T follicular helper cell (primary cell): Measurements from ENCODE around the gene PROSER1.
"Not testable (repeated sequence)": the region's sequence is repeated elsewhere in the genome, so short reads cannot be mapped to it uniquely, and the experiment has no call there.

Source experiments
- DNase-seq: peaks from one replicate; pipeline ENCODE4 v3.0.0-alpha.2; 2020; ENCODE audit warnings: low read depth

Gene PROSER1

DNA sequence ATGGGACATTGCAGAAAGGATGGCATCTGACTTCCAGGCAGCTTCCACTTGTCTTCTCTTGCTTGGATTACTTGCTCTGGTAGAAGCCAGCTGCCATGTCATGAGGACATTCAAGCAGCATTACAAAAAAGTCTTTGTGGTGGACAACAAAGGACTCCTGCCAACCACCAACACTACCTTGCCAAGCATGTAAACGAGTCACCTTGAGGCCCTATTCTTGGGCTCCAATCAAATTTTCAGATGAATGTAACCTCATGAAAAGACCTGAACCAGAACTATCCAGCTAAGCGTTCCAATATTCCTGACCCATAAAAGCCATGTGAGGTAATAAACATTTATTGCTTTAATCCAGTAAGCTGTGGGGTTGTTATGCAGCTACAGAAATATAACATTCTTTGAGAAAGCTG, 12.5 kb downstream of the PROSER1 start:
- no peak for DNase-seq

DNA sequence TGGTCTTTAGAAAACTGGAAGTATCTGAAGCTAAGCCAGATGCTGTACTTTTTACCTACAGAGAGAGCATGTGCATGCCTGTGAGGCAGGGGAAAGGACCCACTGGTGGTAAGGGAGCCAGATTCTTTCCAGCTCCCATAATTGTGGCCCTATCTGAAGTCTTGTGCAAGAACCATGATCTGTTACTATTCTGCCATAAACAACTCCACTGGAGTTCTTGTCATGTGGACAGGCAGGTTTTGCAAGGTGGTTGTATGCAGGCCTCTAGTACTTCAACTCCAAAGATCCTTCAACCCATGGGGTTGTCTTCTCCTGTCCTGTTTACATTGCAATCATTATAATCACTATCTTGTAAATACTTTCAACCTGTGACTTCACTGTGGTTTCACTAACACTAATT, 14.1 kb downstream of the PROSER1 start:
- no peak for DNase-seq

DNA sequence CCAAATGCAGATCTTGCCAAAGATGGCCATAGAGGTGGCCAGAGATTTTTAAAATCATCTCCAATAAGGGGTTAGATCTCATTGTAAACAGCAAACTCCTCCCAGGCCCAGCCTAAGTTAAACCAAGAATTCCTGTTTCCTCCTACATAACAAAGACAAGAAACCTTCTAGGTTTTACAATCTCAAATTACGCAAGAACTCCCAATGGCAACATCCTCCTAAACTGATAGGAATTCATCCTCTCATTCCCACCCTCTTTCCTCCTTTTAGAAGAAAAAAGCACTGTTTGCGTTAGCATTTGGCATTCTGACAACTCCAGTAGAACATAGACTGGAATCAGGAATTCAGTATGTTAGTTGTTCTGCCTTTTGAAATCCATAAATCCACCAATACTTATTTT, 14.6 kb downstream of the PROSER1 start:
- no peak for DNase-seq

DNA sequence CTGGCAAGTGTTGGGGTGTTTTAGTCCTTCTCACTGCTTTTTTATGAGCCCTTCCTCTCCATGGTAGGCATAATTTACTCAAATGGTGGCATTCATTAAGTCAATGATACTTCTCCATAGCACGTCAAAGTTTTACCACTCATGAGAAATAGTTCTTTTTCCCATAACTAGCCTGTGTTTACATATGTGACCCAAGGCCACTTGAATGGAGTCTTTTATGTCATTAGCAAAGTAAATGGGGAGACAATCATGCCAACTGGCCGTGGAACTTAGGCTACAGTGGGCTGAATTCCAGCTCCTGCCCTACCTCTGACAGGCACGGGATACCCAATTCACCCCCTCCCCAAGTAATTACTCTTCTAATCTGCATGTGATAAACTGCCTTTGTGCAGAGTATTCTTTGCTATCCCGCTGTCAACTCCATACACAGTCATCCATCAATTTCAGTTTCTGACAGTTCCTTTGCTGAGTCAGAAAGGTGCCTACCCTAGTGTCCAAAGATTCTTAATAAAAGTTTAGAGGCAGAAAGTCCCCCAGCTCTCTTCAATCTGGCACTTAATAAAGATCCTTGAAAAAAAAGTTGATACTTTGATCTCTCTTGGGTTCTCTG, 16.9 kb downstream of the PROSER1 start:
- DNase-seq: no peak

DNA sequence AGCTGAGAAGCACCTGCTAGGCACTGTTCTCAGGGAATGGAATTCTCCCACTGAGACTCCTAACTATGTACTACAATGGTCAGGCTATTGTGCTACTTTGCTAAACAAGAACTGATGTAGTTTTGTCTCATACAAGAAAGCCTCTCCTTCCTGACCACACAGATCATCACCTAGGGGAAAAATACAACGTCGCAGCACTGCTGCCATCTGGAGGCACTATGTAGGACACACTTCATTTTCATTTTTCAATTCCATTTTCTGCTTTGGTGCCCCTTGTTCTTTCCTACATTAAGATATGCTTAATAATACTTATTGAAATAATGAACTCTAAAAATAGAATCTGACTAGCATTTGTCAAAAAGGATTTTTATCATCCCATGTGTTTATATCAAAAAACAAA, 21.1 kb downstream of the PROSER1 start:
- no peak for DNase-seq

DNA sequence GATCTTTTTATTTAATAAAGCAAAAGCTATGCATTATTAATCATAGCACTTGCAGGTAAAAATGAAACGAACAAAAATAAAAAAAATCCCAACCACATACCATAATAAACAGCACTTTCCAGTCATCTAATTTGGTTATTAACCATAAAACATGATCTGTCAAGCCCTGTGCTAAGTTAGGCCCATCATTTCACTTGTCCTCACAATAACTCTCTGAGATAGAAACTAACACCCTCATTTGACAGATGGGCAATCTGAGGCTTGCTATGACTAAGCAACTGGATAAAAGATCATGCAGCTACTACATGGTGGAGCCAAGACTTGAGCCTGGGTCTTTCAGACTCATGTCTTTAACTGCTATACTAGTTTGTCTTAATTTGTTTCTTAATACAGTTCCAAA, 21.8 kb downstream of the PROSER1 start:
- DNase-seq: no peak

DNA sequence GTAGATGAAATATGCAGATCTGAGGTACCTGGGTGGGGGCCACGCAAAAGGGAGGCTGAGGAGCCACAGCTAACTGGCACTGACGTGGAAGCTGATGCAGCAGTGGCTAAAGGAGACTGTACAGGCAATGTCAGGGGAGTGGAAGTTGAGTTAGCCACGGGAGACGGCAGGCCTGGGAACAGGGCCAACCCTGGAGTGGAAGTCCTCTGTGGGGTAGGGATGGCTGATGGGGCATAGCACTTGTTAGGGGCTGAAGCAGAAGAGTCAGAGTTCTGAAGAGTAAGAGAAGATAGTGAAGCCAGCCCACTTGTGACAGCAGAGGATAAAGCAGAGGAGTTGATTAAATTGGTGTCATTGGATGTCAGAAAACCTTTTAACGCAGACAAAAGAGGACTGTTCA, 24.4 kb downstream of the PROSER1 start:
- DNase-seq: no peak

DNA sequence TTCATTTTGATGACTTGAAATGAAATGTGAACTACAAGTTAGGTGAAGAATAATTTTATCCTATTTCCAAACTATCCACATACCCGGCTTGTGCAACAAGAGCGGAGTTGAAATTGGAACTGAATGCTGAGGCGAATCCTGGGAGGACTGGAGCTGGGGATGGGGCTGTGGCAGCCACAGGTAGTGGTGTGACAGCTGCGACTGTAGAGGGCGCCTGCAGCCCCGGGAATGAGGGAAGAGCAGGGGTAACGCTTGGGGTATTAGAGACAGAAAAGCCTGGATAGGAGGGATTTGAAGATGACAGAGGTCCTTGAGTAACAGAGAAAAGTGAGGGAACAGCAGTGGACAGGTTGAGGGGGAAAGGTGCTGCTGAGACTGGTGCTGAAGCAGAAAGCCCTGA, 25.3 kb downstream of the PROSER1 start:
- DNase-seq: no peak

DNA sequence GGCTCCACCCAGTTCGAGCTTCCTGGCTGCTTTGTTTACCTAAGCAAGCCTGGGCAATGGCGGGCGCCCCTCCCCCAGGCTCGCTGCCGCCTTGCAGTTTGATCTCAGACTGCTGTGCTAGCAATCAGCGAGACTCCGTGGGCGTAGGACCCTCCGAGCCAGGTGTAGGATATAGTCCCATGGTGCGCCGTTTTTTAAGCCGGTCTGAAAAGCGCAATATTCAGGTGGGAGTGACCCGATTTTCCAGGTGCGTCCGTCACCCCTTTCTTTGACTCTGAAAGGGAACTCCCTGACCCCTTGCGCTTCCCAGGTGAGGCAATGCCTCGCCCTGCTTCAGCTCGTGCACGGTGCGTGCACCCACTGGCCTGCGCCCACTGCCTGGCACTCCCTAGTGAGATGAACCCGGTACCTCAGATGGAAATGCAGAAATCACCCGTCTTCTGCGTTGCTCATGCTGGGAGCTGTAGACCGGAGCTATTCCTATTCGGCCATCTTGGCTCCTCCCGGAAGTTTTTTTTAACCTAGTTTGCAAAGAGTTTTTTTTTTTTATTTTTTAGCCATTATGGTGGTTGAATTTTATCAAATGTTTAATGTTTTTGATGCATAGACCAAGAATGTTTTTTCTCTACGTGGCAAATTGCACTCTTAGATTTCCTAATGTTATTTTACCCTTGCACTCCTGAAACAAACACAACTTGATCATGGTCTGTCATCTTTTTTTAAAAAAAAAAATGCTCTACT, 31.3 kb downstream of the PROSER1 start:
- not testable (repeated sequence) for DNase-seq

DNA sequence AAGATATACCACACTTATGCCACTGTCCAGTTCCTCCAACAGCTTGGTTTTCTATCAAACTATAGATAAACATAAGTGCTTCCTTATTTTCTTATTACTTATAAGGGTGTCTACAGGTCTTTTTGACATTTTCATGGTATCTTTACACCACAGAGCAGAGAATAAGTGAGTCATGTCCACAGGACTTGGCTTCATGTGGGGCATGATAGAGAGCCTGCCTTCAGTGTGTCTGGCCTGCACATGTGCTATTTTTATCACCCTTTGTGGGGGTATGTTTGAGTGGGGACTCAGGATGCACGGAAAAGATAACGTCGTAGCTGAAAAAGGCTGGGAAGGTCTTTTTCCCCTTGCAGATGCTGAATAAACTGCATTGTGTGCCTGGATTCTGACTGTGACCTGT, 39.1 kb downstream of the PROSER1 start:
- no peak for DNase-seq

DNA sequence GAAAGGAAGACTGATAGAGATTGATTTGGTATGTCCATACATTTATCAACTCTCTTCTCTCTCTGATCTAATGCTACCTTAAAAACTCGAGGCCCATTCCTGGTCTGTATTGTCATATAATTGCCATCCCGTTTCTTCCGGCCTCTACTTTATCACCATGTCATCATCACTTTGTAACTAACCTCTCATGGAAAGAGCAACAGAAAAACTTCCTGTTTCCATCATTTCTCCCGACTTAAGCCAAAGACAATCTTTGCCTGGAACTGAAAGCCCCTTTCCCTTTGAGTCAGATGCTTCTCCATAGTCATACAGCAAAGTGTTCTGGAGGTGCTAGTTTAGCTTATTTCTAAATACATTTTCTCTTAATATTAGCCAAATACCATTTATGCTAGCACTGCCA, 44.5 kb downstream of the PROSER1 start:
- no peak for DNase-seq

DNA sequence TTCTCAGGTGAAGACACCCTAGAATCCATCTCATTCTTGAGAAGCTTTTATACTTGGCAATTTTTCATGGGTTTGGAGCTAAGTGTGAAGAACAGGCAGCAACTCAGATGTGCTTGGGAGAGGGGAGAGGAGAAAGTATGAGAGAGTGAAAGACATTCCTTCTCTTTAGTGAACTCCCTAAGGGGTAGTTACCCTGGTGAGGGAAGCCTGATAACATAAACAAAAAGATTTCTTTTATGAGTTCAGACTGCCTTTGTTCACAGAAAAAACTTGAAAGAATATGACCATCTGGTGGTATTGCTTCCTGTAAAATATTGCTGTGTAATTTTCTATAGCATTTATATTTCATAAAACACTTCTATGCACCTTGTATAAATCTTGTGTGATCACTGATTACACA, 47.2 kb downstream of the PROSER1 start, which contains the start of gene STOML3:
TSS of gene STOML3 (minus strand) at position 139 of the 400 bp plus-strand sequence. CDS start at position 29, 110 bp downstream.
- DNase-seq: no peak

DNA sequence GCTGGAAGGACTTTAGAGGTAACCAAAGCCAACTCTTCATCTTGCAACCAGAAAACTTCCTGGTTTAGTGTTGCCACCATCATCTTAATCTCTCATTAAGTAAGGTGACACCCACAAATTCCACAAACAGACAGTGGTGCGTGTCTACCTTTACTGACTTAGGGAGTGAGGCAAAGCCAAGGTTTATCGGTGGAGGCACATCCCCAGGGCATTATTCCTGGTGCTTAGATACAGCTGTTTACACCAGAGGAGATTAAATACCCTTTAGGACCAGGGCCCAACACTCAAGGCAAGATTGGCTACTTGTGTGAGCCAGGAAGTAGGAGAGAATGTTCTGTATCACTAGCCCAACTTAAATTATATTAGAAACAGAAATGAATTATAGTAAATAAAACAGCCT, 56.8 kb downstream of the PROSER1 start:
- no peak for DNase-seq

DNA sequence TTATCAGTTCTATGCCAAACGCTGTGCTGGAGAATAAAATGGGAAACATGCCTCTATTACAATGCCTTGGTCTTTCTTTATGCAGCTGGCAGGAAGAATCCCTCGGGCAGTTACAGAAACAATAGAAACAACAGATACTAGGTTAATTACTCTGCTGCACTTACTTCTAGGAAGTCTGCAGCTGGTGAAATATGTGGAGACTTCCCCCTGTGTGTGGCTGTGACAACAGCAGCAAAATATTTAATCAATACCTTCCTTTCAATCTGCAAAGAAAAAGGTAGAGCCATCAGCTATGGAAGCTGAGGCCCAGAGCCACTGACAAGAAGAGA, 57.2 kb downstream of the PROSER1 start:
- DNase-seq: no peak

DNA sequence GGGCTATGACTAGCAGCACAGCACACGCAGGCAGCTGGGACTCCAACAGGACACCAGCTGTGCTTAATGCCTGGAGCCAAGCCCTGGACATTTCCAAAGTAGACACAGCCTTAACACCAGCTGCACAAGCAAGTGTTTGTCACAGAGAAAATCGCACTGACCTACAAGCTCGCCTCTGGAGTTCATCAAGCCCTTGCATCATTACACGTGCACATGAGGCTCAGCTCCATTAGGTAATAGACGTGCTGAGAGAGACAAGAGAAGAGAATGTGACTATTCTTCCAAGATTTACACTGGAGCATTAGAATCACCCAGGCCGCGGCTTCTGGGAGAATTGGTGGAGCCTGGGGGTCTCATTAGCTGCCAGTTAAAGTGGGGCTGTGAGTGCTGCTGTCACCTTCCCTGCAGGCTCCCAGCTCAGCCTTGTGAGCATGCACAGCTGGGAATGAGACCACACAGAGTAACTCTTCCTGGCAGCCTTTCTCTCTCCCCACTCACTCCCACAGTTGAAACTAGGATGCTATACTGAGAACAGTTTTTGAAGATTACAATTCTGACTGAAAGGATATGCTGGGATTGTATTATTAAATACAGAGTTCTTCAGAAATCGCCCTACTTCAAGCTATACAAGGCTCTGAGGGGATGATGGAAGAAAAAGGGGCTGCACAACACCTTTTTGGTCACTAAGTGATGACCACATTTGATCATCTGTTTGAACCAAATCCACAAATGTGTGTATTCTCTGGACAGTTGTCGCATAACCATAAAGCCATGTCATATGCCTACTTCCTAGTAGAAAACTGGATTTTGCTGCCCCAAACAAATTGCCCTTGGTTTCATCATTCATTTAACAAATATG, 57.8 kb downstream of the PROSER1 start:
- DNase-seq: no peak

DNA sequence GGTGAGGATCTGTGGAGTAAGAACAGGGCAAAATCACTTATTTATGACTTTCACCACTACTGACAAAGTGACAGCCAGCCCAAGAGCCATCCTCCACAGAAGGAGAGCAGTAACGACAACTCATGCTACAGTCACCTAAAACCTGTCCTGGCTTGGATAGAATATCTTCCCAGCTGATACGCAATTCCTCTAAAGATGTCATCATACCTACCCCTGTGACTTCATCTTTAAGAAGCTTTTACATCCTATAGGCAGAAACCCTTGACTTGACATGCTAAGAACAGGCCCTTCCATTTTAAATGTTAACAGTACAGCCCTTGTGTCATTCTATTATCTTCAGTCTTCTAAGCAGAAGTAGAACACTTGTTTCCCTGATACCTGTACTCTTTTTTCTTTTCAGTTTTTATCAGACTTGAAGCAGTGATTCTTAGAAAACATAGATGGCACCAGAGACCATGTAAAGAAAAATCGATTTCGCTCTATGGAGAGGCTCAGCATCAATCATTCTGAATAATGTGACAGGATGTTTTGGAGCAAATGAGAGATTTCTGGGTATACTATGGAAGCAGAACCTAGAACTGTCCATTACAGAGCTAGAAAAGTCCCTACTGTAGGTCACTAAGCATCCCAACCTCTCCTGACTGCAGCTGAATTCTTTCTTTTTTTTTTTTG, 67.4 kb downstream of the PROSER1 start:
- DNase-seq: no peak

DNA sequence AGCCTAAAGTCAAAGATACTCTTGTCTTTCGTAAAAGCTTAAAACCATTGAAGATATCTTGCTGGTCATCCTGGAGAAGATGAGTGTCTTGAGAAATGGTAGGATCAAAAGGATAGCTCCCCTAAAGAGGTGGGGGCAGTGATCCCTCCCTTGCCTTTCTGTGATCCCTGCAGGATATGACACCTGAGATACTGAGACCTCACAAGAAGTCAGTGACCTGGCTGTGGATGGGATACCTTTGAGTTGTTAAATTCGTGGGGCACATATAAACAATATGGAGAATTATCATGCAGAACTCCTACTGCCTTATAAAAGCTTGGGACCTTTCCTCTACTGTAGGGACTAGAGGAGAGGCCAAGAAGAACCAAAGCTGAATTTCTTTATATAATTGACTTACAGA, 68.7 kb downstream of the PROSER1 start:
- no peak for DNase-seq

DNA sequence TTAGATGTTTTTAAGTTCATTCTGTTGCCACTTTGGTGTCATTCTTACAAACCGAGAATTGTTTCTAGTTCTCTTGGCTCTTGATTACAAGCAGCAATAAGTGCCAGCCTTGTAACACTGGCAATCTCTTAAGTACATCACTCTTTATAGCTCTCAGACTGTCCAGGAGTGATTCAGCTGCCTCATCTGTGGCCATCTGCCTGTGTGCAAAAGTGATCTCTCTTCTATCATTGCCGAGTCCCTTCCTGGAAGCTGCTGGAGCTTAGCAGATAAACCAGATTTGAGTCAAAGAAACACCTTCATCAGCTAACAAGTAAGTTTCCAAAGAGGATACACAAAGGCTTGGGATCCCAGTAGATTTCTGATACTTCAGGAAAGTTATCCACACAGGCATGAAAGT, 70.4 kb downstream of the PROSER1 start:
- no peak for DNase-seq

DNA sequence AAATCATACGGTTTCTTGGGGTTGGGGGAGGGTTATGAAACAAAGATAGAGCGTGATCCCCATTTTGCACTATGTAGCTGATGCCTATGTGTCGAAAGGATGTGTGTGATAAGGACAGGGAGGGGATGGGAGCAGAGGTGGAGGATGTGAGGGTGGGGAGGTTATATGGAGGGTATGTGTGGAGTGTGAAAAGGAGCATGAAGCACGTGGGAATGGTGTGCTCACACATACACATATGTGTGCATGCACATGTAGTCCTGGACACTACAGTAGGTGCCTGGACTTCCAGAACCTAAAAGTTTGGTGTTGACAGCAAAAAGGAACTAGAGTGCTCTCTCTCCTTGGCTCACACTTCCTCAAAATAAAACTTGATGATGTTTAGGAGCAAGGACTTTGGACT, 72.6 kb downstream of the PROSER1 start:
- DNase-seq: no peak

DNA sequence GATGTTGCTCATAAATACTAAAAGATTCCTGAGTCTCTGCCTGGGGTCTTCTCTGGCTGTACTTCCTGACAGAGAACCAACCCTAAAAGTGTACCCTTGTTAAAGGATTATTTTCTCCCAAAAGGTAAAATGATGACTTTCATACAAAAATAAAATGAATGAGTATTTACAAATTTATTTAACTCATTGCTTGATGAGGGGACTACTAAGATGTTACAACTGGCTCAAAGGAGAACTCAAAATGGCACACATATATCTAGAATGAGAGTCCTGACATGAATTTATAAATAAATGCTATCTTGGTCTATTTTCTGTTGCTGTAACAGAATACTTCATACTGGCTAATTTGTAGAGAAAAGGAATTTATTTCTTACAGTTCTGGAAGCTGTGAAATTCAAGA, 77.7 kb downstream of the PROSER1 start:
- no peak for DNase-seq
